GM18951 (cell line): ENCODE data around the gene CXorf51B.
"Not testable (repeated sequence)": the region's sequence is repeated elsewhere in the genome, so short reads cannot be mapped to it uniquely, and the experiment has no call there.

ENCODE experiments used
- POLR2A ChIP-seq: IDR thresholded peaks from 4 replicates; pipeline ENCODE4 v1.6.1; 2011; ENCODE audit warnings: mild to moderate bottlenecking; ENCODE audit not compliant: insufficient read length, insufficient read depth; ENCODE audit errors: extremely low read depth
- in situ Hi-C: fragments of 300-500 bp; cut with MboI; formaldehyde crosslinking; loops from one replicate; pipeline ENCODE4 v1.12.0; 2022; ENCODE audit warnings: low sequenced_read_pairs, mixed read lengths, inconsistent platforms; ENCODE audit not compliant: unreplicated experiment

CXorf51B gene

GRCh38 chrX:146809471-146809870, at the start of gene CXorf51B:
CXorf51B (plus strand) TSS chrX:146809771; CDS start chrX:146809792, 21 bp downstream.
- in situ Hi-C loops, result not testable (repeated sequence)

- in situ Hi-C loops, result not testable (repeated sequence)
Measured at GRCh38 chrX:146814644-146815043, 5.1 kb downstream of the CXorf51B start, which contains the start of gene CXorf51A. CXorf51A (minus strand) TSS chrX:146814744; CDS start chrX:146814723, 21 bp downstream.

- no peak for TF ChIP-seq POLR2A
- in situ Hi-C loops, result no loop called here
Measured at GRCh38 chrX:146831994-146832393, 22.4 kb downstream of the CXorf51B start.

- TF ChIP-seq POLR2A, result no peak
- in situ Hi-C loops, result no loop called here
Measured at GRCh38 chrX:146854281-146854680, 44.7 kb downstream of the CXorf51B start.
